DMS153 treated with DMSO at 0.1 percent for 48 hours (cell line): ENCODE results near the gene BBS5.
"Not testable (repeated sequence)": the region's sequence is repeated elsewhere in the genome, so short reads cannot be mapped to it uniquely, and the experiment has no call there.

Experiments used
- DNase-seq: peaks from one replicate; lab custom pipeline; 2025; ENCODE audit not compliant: unreplicated experiment; lab: John Stamatoyannopoulos, UW

Gene BBS5

GRCh38 chr2:169485650-169486138 is 6.4 kb downstream of the BBS5 start:
- no peak for DNase-seq

- DNase-seq = no peak
Measured at GRCh38 chr2:169486487-169486886, 7.2 kb downstream of the BBS5 start.

- DNase-seq = no peak
Measured at GRCh38 chr2:169490834-169491233, 11.5 kb downstream of the BBS5 start.

GRCh38 chr2:169491378-169491777 is 12.1 kb downstream of the BBS5 start:
- DNase-seq = no peak

- DNase-seq = no peak
Measured at GRCh38 chr2:169493360-169493759, 14.1 kb downstream of the BBS5 start.

GRCh38 chr2:169495310-169495928 is 16.1 kb downstream of the BBS5 start:
- DNase-seq = no peak

GRCh38 chr2:169504651-169505050 is 25.4 kb downstream of the BBS5 start:
- no peak for DNase-seq

GRCh38 chr2:169507698-169508097 is 28.4 kb downstream of the BBS5 start:
- DNase-seq = peak; percentile 76

- no peak for DNase-seq
Measured at GRCh38 chr2:169509298-169509885, 30.1 kb downstream of the BBS5 start, which contains the start of gene KLHL41. KLHL41 (plus strand) TSS chr2:169509702; CDS start chr2:169509779, 77 bp downstream.

- no peak for DNase-seq
Measured at GRCh38 chr2:169509955-169510354, 30.7 kb downstream of the BBS5 start.

- no peak for DNase-seq
Measured at GRCh38 chr2:169510496-169510895, 31.2 kb downstream of the BBS5 start.

GRCh38 chr2:169511818-169512217 is 32.5 kb downstream of the BBS5 start:
- no peak for DNase-seq

- no peak for DNase-seq
Measured at GRCh38 chr2:169512525-169512924, 33.2 kb downstream of the BBS5 start.

GRCh38 chr2:169513094-169513493 is 33.8 kb downstream of the BBS5 start:
- DNase-seq = no peak

GRCh38 chr2:169513926-169514325 is 34.6 kb downstream of the BBS5 start:
- no peak for DNase-seq

- not testable (repeated sequence) for DNase-seq
Measured at GRCh38 chr2:169514758-169515157, 35.5 kb downstream of the BBS5 start.

GRCh38 chr2:169516488-169516995 is 37.2 kb downstream of the BBS5 start:
- not testable (repeated sequence) for DNase-seq

GRCh38 chr2:169520896-169521295 is 41.6 kb downstream of the BBS5 start:
- DNase-seq = no peak

- no peak for DNase-seq
Measured at GRCh38 chr2:169523681-169524080, 44.4 kb downstream of the BBS5 start.

- peak; percentile 10 for DNase-seq
Measured at GRCh38 chr2:169525434-169525833, 46.1 kb downstream of the BBS5 start.

- DNase-seq = no peak
Measured at GRCh38 chr2:169526451-169526850, 47.2 kb downstream of the BBS5 start.

- peak; percentile 66 for DNase-seq
Measured at GRCh38 chr2:169528271-169528701, 49.0 kb downstream of the BBS5 start.
